GM23338 (cell line): ENCODE data around the gene CETN1.

Experiments
- CREB1 ChIP-seq: fragments of 250-450 bp; sonication (Bioruptor Pico); IDR thresholded peaks from 2 replicates; pipeline ENCODE4 v1.5.0; 2020; ENCODE audit warnings: low read depth, mild to moderate bottlenecking, moderate library complexity
- CTCF ChIP-seq, 2 experiments: fragments of 200-600 bp in 1 of 2; sonication (generic) in 1 of 2; conservative IDR thresholded peaks; 2 replicates each; pipeline versions ENCODE4 v1.5.1 to v1.6.1; 2016 to 2017; ENCODE audit warnings: antibody characterized with exemption in 2 of 2, low read depth in 2 of 2, mild to moderate bottlenecking in 2 of 2, moderate library complexity in 1 of 2
- EZH2 ChIP-seq: fragments of 200-600 bp; sonication (generic); IDR thresholded peaks from one replicate; pipeline ENCODE4 v1.8.0; 2017; ENCODE audit warnings: antibody characterized with exemption, mild to moderate bottlenecking, low read depth; ENCODE audit not compliant: unreplicated experiment
- EZH2phosphoT487 ChIP-seq: fragments of 200-600 bp; sonication (generic); IDR thresholded peaks from one replicate; pipeline ENCODE4 v1.8.1; 2018; ENCODE audit warnings: antibody characterized with exemption; ENCODE audit not compliant: unreplicated experiment
- JUNB ChIP-seq: IDR thresholded peaks from one replicate; pipeline ENCODE4 v1.6.1; 2016; ENCODE audit warnings: antibody characterized with exemption; ENCODE audit not compliant: unreplicated experiment
- POLR2AphosphoS5 ChIP-seq: IDR thresholded peaks from 2 replicates; pipeline ENCODE4 v1.6.1; 2016; ENCODE audit warnings: antibody characterized with exemption, low read depth
- REST ChIP-seq: IDR thresholded peaks from one replicate; pipeline ENCODE4 v1.6.1; 2018; ENCODE audit warnings: antibody characterized with exemption; ENCODE audit not compliant: unreplicated experiment
- ZNF114 ChIP-seq: fragments of 250-450 bp; sonication (Bioruptor Pico); IDR thresholded peaks from 2 replicates; pipeline ENCODE4 v1.5.0; 2020; ENCODE audit warnings: mild to moderate bottlenecking, moderate library complexity
- ZNF462 ChIP-seq: fragments of 250-450 bp; sonication (Bioruptor Pico); IDR thresholded peaks from 2 replicates; pipeline ENCODE4 v1.5.0; 2020; ENCODE audit warnings: mild to moderate bottlenecking, moderate library complexity

GRCh38 chr18:551404-552061 lies 28.6 kb upstream of the CETN1 start:
- TF ChIP-seq CTCF (conservative IDR thresholded peaks at IDR 0.05; ENCODE audit: low read depth in 2 of 2) (no peak), EZH2 (no peak), POLR2AphosphoS5 (no peak), ZNF462 (CRISPR knock-in tag) (no peak), JUNB (no peak), ZNF114 (CRISPR knock-in tag) (no peak), EZH2phosphoT487 (no peak), CREB1 (no peak), REST (no peak)
